Gastroesophageal sphincter (tissue), 4 donors: ENCODE results near the gene ANK3. TPM values are rescaled to one million over a fixed set of nuclear protein-coding genes. Genes with fewer than 3 reads are reported as not detected.

Experiments
- ATAC-seq: fragments of 150-250 bp; one replicate; pipeline ENCODE4 v1.9.1; 2016; ENCODE audit warnings: mild to moderate bottlenecking, moderate library complexity
- H3K27ac ChIP-seq, 4 donors: fragments of 200-600 bp; sonication (generic) in 3 of 4; 1 replicate in 3 of 4; 2 replicates in 1 of 4; pipeline ENCODE4 v1.5.1; 2016 to 2019
- H3K27me3 ChIP-seq: fragments of 200-600 bp; sonication (generic); one replicate; pipeline ENCODE4 v1.5.1; 2019
- H3K36me3 ChIP-seq, 2 donors: fragments of 200-600 bp; sonication (generic); one replicate each; pipeline ENCODE4 v1.5.1; 2019; ENCODE audit warnings: control low read depth in 1 of 2
- H3K4me1 ChIP-seq, 3 donors: fragments of 200-600 bp; sonication (generic); 1 replicate in 2 of 3; 2 replicates in 1 of 3; pipeline ENCODE4 v1.5.1; 2016 to 2019; ENCODE audit warnings: control low read depth in 2 of 3
- H3K4me3 ChIP-seq, 2 donors: fragments of 200-600 bp; sonication (generic); one replicate each; pipeline ENCODE4 v1.5.1; 2019; ENCODE audit warnings: mild to moderate bottlenecking in 1 of 2, moderate library complexity in 1 of 2
- H3K9me3 ChIP-seq, 3 donors: fragments of 200-600 bp; sonication (generic); one replicate each; pipeline ENCODE4 v1.5.1; 2017 to 2019; ENCODE audit warnings: control low read depth in 2 of 3
- EP300 ChIP-seq: sonication (generic); formaldehyde crosslinking; IDR thresholded peaks from one replicate; pipeline ENCODE4 v1.6.1; 2017; ENCODE audit warnings: antibody characterized with exemption, mild to moderate bottlenecking
- POLR2A ChIP-seq, 2 donors: fragments of 450-650 bp; IDR thresholded peaks; one replicate each; pipeline ENCODE4 v1.6.1; 2017; ENCODE audit warnings: antibody characterized with exemption in 2 of 2, mild to moderate bottlenecking in 2 of 2, moderate library complexity in 1 of 2
- POLR2AphosphoS5 ChIP-seq: sonication (generic); formaldehyde crosslinking; IDR thresholded peaks from one replicate; pipeline ENCODE4 v1.6.1; 2017; ENCODE audit warnings: antibody characterized with exemption
- WGBS, 2 donors: methylation state at CpG; one replicate each; pipeline ENCODE4 v1.1.5; 2018; ENCODE audit warnings: low coverage in 1 of 2; 5-methylcytosine and 5-hydroxymethylcytosine counted together
- total RNA-seq, 4 donors: library from RNA; depleted of rRNA; stranded (reverse); fragments of >200 nt; gene quantifications; one replicate each; pipeline ENCODE4 v1.1.0, GENCODE V29; 2016
- TF ChIP-seq, protein P1 (sequence below), 4 experiments: fragments of 200-600 bp in 2 of 4; fragments of 450-650 bp in 2 of 4; sonication (generic) in 1 of 4; IDR thresholded peaks; one replicate each; pipeline ENCODE4 v1.5.1; 2017 to 2019; ENCODE audit warnings: antibody characterized with exemption in 4 of 4, mild to moderate bottlenecking in 2 of 4, moderate library complexity in 2 of 4

The ANK3 gene
- total RNA-seq, 4 donors from 2014 or later, result 21.1 to 61.5 (median 38.9) TPM

DNA sequence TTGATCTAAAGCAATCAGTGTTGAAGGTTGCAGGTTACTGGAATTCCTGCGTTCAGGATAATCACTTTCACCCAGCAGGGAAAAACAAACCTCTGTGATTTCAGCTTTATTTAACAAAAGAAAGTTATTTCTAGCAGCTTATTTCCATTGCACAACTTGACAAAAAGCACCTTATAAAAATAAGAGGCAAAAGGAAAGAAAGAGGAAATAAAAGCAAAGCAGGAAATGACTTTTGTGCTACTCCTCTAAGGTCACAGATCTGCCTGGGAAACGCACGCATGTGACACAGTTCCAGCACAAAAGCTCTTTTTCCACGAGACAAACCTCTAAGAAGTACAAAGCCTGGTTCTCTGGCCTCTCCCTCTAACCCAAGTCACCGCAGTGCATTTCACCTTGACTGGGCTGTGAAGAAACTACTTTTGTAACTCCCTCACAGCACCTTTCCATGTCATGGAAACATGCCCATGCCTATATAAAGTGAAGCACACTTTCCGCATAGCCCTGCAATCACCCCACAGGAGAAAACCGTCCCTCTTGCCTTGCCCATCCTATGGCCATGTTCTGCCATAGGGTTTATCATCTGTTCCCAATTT, 870 bp downstream of the ANK3 start:
- H3K4me3 ChIP-seq, result no peak overlapping the region
- no peaks in the 10 kb centered on the region for H3K36me3 ChIP-seq
- H3K27me3 ChIP-seq, result no peaks in the 10 kb centered on the region
- ATAC-seq, result no peak
- TF ChIP-seq POLR2A (IDR thresholded peaks at IDR 0.05) (no peak), POLR2AphosphoS5 (no peak), EP300 (no peak)
- TF ChIP-seq, protein P1, sequence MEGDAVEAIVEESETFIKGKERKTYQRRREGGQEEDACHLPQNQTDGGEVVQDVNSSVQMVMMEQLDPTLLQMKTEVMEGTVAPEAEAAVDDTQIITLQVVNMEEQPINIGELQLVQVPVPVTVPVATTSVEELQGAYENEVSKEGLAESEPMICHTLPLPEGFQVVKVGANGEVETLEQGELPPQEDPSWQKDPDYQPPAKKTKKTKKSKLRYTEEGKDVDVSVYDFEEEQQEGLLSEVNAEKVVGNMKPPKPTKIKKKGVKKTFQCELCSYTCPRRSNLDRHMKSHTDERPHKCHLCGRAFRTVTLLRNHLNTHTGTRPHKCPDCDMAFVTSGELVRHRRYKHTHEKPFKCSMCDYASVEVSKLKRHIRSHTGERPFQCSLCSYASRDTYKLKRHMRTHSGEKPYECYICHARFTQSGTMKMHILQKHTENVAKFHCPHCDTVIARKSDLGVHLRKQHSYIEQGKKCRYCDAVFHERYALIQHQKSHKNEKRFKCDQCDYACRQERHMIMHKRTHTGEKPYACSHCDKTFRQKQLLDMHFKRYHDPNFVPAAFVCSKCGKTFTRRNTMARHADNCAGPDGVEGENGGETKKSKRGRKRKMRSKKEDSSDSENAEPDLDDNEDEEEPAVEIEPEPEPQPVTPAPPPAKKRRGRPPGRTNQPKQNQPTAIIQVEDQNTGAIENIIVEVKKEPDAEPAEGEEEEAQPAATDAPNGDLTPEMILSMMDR (IDR thresholded peaks at IDR 0.05), result no peak
- peaks cover 0 to 16% (median 0%) of the 10 kb centered on the region in 3 donors for H3K4me1 ChIP-seq
- peak overlapping the region in 1 of 4 donors; percentile 6 for H3K27ac ChIP-seq
- WGBS, 2 donors, result 68% methylated on average over 5 to 7 of the region's 7 CpGs
- no peaks in the 10 kb centered on the region for H3K9me3 ChIP-seq

DNA sequence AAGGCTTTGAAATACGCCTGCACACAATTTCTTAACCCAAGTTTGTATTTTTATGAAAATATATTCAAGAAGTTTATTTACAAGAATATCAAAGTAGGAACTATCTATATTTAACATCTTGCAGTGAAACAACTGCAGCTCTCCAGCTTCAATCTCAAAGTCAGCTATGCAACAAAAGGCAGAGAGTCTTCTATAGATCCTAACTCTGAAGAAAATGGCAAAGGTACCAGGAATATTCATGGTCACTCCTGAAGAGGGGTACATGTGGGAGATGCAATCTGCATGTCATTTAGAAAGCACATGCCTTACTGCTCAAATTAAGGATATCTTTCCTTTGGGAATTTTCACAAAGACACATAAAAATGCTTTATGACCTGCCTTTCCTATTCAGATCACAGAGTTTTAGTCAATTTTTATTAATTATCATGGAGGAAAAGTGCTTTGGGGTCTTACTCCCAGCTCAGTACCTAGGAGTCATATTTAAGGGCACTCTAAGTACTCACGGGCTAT, 1.5 kb downstream of the ANK3 start:
- no peaks in the 10 kb centered on the region for H3K9me3 ChIP-seq
- WGBS, 2 donors, result 83 to 96% methylated on average over 2 of the region's 2 CpGs
- TF ChIP-seq EP300 (no peak), POLR2A (IDR thresholded peaks at IDR 0.05) (no peak), POLR2AphosphoS5 (no peak)
- TF ChIP-seq, protein P1 (IDR thresholded peaks at IDR 0.05), result no peak
- H3K27ac ChIP-seq, result peak overlapping the region in 1 of 4 donors; percentile 6
- no peaks in the 10 kb centered on the region for H3K36me3 ChIP-seq
- no peak for ATAC-seq
- peaks cover 0 to 16% (median 0%) of the 10 kb centered on the region in 3 donors for H3K4me1 ChIP-seq
- H3K27me3 ChIP-seq, result no peaks in the 10 kb centered on the region
- H3K4me3 ChIP-seq, result no peak overlapping the region

DNA sequence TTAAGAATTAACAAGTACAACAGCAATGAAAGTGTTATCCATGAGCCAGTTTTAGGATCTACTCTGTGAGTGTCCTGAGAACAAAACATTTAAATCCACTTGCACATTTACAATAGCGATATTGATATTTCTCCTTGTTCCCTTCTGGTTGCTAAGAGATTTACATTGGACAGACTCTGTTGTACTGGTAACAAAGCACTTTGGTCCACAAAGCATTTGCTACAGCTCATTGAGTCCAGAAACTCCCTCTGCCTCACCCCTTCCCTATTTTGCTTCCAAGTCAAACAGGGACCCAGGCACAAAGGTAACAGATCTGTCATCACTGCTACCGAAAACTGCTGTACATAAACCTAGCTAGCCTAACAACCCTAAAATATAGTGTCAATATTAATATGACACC, 2.1 kb downstream of the ANK3 start:
- H3K36me3 ChIP-seq, result no peaks in the 10 kb centered on the region
- ATAC-seq, result no peak
- no peak for TF ChIP-seq POLR2A (IDR thresholded peaks at IDR 0.05)
- TF ChIP-seq, protein P1 (IDR thresholded peaks at IDR 0.05), result no peak
- TF ChIP-seq EP300, result no peak
- TF ChIP-seq POLR2AphosphoS5, result no peak
- peaks cover 0 to 16% (median 0%) of the 10 kb centered on the region in 3 donors for H3K4me1 ChIP-seq
- no peak overlapping the region for H3K27ac ChIP-seq
- H3K4me3 ChIP-seq, result no peak overlapping the region
- WGBS, 2 donors, result 78 to 95% methylated on average over 2 of the region's 2 CpGs
- no peaks in the 10 kb centered on the region for H3K9me3 ChIP-seq
- no peaks in the 10 kb centered on the region for H3K27me3 ChIP-seq

DNA sequence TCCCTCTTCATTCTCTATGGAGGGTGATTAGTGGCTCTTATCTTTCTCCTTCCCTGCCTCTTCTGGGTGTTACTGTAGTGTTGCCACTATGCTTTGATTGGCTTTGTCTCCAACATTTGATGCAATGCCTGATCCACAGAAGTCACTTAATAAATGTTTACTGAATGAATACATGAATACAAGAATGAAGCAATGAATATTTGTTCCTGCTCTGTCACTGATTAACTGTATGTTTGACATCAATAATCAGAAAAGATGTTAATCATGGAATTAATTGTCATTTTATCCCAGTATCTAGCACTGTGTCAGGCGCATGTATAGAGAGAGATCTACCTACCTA, 4.3 kb downstream of the ANK3 start:
- Histone ChIP-seq H3K27ac (no peak overlapping the region), H3K4me1 (peaks cover 0 to 16% (median 0%) of the 10 kb centered on the region in 3 donors), H3K27me3 (no peaks in the 10 kb centered on the region), H3K36me3 (no peaks in the 10 kb centered on the region), H3K9me3 (no peaks in the 10 kb centered on the region), H3K4me3 (no peak overlapping the region)
- ATAC-seq, result no peak
- TF ChIP-seq POLR2A (IDR thresholded peaks at IDR 0.05) (no peak), EP300 (no peak), POLR2AphosphoS5 (no peak)
- TF ChIP-seq, protein P1 (IDR thresholded peaks at IDR 0.05), result no peak
- 100% methylated on average over 1 of the region's 1 CpG for WGBS, 2 donors

DNA sequence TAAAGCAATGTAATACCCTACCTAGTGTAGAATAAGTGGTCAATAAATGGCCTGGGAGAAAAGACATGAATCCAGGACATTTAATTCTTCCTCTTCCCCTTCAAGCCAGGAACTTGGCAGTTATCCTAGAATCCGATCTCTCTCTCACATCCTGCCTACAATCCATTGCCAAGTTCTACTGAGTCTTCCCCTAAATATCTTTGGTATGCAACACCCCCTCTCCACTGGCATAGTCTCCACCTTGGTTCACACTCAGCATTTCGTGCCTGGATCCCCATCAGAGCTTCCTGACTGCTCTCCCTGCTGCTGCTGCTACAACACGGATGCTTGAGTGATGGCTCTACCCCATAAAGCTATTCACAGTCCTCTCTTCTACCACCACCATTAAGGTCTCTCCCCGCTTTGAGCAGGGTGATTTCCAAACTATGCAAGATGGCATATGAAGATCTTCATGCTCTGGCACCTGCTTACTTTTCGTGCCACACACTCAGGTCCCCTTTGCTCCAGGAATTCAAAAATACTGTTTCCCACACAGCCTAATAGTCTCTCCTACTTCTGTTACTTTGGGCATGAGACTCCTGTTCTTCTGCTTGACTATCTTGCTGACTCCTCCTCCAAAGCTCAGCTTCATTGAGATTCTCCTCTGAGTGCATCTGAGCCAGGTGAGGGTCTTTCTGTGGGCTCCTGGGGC, 4.8 kb downstream of the ANK3 start:
- ATAC-seq, result peak; percentile 65
- H3K27me3 ChIP-seq, result no peaks in the 10 kb centered on the region
- H3K4me1 ChIP-seq, result peaks cover 0 to 16% (median 0%) of the 10 kb centered on the region in 3 donors
- peak; percentile 43 for TF ChIP-seq POLR2AphosphoS5
- TF ChIP-seq, protein P1 (IDR thresholded peaks at IDR 0.05), result no peak
- H3K36me3 ChIP-seq, result no peaks in the 10 kb centered on the region
- no peaks in the 10 kb centered on the region for H3K9me3 ChIP-seq
- no peak overlapping the region for H3K4me3 ChIP-seq
- 34 to 44% methylated on average over 5 of the region's 5 CpGs for WGBS, 2 donors
- H3K27ac ChIP-seq, result no peak overlapping the region
